HG02885 (cell line): ENCODE results near the gene TSPAN31.

ENCODE experiments used
- ATAC-seq: cut with Tn5 transposase; IDR thresholded peaks from one replicate; pipeline ENCODE4 v1.9.1; 2021; ENCODE audit warnings: mild to moderate bottlenecking; ENCODE audit not compliant: unreplicated experiment, poor library complexity

The TSPAN31 gene

GRCh38 chr12:57751432-57751787, 6.6 kb downstream of the TSPAN31 start:
- ATAC-seq: no peak

GRCh38 chr12:57751788-57752667, 7.2 kb downstream of the TSPAN31 start, which contains the start of gene CDK4:
Gene CDK4, minus strand, starts transcription at chr12:57752310. Its CDS starts 593 bp downstream, at chr12:57751717.
- peak; percentile 71 for ATAC-seq

GRCh38 chr12:57752668-57753000, 7.8 kb downstream of the TSPAN31 start:
- no peak for ATAC-seq

GRCh38 chr12:57753756-57754337, 9.0 kb downstream of the TSPAN31 start:
- ATAC-seq: no peak

GRCh38 chr12:57754411-57755193, 9.8 kb downstream of the TSPAN31 start, which contains the start of gene MARCHF9:
Gene MARCHF9, plus strand, starts transcription at chr12:57755103. Its CDS starts 426 bp downstream, at chr12:57755529.
- ATAC-seq: peak; percentile 46

GRCh38 chr12:57755194-57755453, 10.3 kb downstream of the TSPAN31 start:
- no peak for ATAC-seq

- ATAC-seq: no peak
Observed at GRCh38 chr12:57755454-57756372, 10.9 kb downstream of the TSPAN31 start.

- peak; percentile 29 for ATAC-seq
Observed at GRCh38 chr12:57756406-57757341, 11.8 kb downstream of the TSPAN31 start.

GRCh38 chr12:57757771-57758170, 12.9 kb downstream of the TSPAN31 start:
- ATAC-seq: no peak

- no peak for ATAC-seq
Observed at GRCh38 chr12:57758552-57759359, 13.9 kb downstream of the TSPAN31 start.

- ATAC-seq: peak; percentile 27
Observed at GRCh38 chr12:57759360-57759980, 14.6 kb downstream of the TSPAN31 start.

GRCh38 chr12:57760347-57760982, 15.6 kb downstream of the TSPAN31 start:
- no peak for ATAC-seq

GRCh38 chr12:57761391-57761998, 16.7 kb downstream of the TSPAN31 start:
- ATAC-seq: no peak

- no peak for ATAC-seq
Observed at GRCh38 chr12:57762463-57762862, 17.6 kb downstream of the TSPAN31 start.

GRCh38 chr12:57763881-57764661, 19.2 kb downstream of the TSPAN31 start:
- ATAC-seq: no peak

- peak; percentile 10 for ATAC-seq
Observed at GRCh38 chr12:57764662-57765002, 19.8 kb downstream of the TSPAN31 start.
